Skeletal muscle cell (primary cell): ENCODE data around the gene ZC3H10.
"Not testable (repeated sequence)": the region's sequence is repeated elsewhere in the genome, so short reads cannot be mapped to it uniquely, and the experiment has no call there.

Experiments
- DNase-seq: peaks from one replicate; pipeline ENCODE4 v3.0.0-alpha.2; 2010; ENCODE audit warnings: low read depth
- H3K4me3 ChIP-seq: 2 replicates; pipeline ENCODE4 v1.5.1; 2011; ENCODE audit warnings: low read depth, mild to moderate bottlenecking, control low read depth, low read length, moderate library complexity

ZC3H10 gene

GRCh38 chr12:56101045-56101444, 17.0 kb upstream of the ZC3H10 start:
- no peak for DNase-seq

GRCh38 chr12:56102683-56103065, 15.4 kb upstream of the ZC3H10 start:
- H3K4me3 ChIP-seq: no peak overlapping the region
- no peak for DNase-seq

More at GRCh38 chr12:56101045-56101444, 17.0 kb upstream of the ZC3H10 start:
- no peak overlapping the region for H3K4me3 ChIP-seq

GRCh38 chr12:56103066-56103711, 14.9 kb upstream of the ZC3H10 start:
- no peak for DNase-seq
- H3K4me3 ChIP-seq: peak overlapping the region; percentile 90

GRCh38 chr12:56103823-56104108, 14.3 kb upstream of the ZC3H10 start:
- no peak for DNase-seq

GRCh38 chr12:56104109-56104814, 13.8 kb upstream of the ZC3H10 start, which contains the start of gene PA2G4:
Gene PA2G4 (plus strand): TSS chr12:56104559. CDS start chr12:56104738, 179 bp downstream.
- DNase-seq: peak; percentile 96
- peak within 1 kb of the TSS; percentile 90 for H3K4me3 ChIP-seq

More at GRCh38 chr12:56103823-56104108, 14.3 kb upstream of the ZC3H10 start:
- peak overlapping the region; percentile 90 for H3K4me3 ChIP-seq

GRCh38 chr12:56104815-56105608, 13.1 kb upstream of the ZC3H10 start:
- no peak for DNase-seq
- peak overlapping the region; percentile 90 for H3K4me3 ChIP-seq

GRCh38 chr12:56105609-56105902, 12.5 kb upstream of the ZC3H10 start:
- DNase-seq: no peak
- H3K4me3 ChIP-seq: peak overlapping the region; percentile 90

DNA sequence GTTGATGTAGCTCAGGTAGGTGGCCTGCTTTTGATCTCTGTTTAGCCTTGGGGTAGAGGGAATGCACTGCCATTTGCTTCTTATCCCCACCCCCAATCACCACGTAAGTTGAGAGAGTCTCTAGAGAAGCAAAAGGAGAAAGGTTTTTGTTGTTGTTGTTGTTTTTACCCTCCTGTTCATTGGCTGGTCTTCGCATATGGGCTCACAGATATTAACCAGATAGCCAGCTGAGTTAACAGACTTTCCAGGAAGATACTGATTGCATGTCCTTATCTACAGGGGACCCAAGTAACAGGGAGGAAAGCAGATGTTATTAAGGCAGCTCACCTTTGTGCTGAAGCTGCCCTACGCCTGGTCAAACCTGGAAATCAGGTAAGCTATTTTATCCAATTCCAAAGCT, 10.8 kb upstream of the ZC3H10 start:
- no peak for DNase-seq
- no peak overlapping the region for H3K4me3 ChIP-seq

GRCh38 chr12:56110571-56110970, 7.5 kb upstream of the ZC3H10 start:
- H3K4me3 ChIP-seq: no peak overlapping the region
- DNase-seq: no peak

DNA sequence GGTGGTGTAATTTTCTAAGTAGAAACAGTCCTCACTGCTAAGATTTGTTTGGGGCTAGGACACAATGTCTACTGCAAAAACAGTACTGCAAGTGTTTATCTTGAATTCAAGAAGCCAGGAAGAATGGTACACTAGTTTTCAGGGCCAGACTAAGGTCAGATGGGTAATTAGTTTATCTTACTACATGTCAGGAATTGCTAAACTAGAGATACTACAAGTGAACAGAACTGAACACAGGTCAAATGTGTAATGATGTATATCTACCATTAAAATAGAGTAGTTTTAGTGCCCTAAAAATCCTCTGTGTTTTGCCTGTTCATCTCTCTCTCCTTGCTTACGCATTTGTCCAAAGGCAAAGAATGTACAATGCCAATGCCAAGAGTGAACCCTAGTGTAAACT, 4.0 kb upstream of the ZC3H10 start:
- no peak for DNase-seq
- no peak overlapping the region for H3K4me3 ChIP-seq

- peak overlapping the region; percentile 75 for H3K4me3 ChIP-seq
- no peak for DNase-seq
These were observed 2.7 kb upstream of the ZC3H10 start for GRCh38 chr12:56115329-56115728.

GRCh38 chr12:56116267-56117081, 1.6 kb upstream of the ZC3H10 start, which contains the start of gene RPL41:
Gene RPL41 (plus strand): TSS chr12:56116633.
- H3K4me3 ChIP-seq: peak within 1 kb of the TSS; percentile 75
- peak; percentile 68 for DNase-seq

DNA sequence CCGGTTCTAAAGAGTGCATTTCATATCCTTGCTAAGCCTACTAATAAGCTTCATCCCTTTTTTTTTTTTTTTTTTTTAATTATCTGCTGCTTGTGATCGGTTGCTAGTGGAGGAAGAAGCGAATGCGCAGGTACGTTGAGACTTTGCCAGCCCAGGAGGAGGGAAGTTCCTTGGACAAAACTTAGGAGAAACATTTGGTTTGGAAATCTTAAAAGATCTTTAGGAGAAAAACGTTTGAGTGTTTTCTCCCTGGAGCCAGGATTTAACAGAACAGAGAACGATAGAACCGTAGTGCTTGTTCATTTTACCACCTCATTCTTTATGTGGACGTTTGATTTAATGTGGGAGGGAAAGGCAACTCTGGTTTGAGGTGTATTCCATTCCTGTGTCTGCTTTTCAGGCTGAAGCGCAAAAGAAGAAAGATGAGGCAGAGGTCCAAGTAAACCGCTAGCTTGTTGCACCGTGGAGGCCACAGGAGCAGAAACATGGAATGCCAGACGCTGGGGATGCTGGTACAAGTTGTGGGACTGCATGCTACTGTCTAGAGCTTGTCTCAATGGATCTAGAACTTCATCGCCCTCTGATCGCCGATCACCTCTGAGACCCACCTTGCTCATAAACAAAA, 872 bp upstream of the ZC3H10 start:
- not testable (repeated sequence) for DNase-seq
- H3K4me3 ChIP-seq: peak overlapping the region; percentile 75

- peak overlapping the region; percentile 75 for H3K4me3 ChIP-seq
- peak; percentile 6 for DNase-seq
These were observed 757 bp downstream of the ZC3H10 start for GRCh38 chr12:56118688-56119357.

GRCh38 chr12:56119361-56119796, 1.3 kb downstream of the ZC3H10 start:
- peak; percentile 84 for DNase-seq
- peak overlapping the region; percentile 75 for H3K4me3 ChIP-seq

DNA sequence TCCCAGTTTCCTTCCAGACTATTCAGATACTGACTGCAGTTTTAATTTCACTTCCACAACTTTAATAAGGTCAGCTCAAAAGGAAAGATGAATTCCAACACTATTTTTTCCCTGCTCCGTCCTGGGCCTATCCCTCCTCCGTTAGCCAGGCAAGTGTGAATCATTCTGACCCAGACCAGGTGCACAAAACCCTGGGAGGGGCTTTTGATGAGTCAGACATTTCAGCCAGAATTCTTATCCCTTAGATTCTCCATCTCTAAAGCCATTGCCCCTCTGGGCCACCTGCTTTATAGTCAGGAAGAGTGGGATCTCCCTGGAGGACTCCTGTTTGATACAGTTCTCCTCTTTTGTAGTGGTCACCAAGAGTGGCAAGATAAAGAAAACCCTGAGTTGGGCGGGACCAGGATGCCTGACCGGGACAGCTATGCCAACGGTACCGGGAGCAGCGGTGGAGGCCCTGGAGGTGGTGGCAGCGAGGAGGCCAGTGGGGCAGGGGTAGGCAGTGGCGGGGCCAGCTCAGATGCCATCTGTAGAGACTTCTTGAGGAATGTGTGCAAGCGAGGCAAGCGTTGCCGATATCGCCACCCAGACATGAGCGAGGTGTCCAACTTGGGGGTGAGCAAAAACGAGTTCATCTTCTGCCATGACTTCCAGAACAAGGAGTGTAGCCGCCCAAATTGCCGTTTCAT, 2.2 kb downstream of the ZC3H10 start:
- DNase-seq: no peak
- H3K4me3 ChIP-seq: no peak overlapping the region

DNA sequence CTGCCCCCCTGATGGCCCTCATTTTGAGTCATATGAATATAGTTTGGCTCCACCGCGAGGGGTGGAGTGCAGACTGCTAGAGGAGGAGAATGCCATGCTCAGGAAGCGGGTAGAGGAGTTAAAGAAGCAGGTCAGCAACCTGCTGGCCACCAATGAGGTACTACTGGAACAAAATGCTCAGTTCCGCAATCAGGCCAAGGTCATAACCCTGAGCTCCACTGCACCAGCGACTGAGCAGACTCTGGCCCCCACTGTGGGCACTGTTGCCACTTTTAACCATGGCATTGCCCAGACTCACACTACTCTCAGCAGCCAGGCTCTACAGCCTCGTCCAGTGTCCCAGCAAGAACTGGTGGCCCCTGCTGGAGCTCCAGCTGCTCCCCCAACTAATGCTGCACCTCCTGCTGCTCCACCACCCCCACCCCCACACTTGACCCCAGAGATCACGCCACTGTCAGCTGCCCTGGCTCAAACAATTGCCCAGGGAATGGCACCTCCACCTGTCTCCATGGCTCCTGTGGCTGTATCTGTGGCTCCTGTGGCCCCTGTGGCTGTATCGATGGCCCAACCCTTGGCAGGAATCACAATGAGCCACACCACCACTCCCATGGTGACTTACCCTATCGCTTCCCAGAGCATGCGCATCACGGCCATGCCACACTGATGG, 3.3 kb downstream of the ZC3H10 start:
- no peak for DNase-seq
- H3K4me3 ChIP-seq: no peak overlapping the region

- no peak overlapping the region for H3K4me3 ChIP-seq
- DNase-seq: no peak
These were observed 4.6 kb downstream of the ZC3H10 start for GRCh38 chr12:56122637-56123036.
